ENCODE results near the gene CCL3. TPM values are rescaled to one million over a fixed set of nuclear protein-coding genes. Genes with fewer than 3 reads are reported as not detected.

The CCL3 gene
- total and polyA plus RNA-seq, 2 of the 4 experiments (the other 2 are of a cell fraction), result not detected

DNA sequence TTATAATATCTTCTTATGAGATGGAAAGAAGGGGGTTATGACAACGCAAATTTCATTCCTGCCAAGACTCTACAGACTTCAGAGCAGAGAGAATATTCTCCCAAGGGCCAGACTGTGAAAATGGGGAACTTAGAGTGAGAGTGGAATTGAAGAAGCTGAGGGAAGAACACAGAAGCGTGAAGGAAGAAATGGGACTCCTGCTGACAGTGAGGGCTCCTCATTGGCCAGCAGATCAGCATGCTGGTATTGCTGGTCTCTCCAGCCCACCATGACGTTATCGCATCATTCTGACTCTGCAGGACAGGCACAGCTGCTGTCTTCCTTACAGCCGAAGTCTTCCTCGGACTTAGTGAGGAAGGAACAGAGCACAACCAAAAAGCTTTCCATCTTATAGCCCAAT, 38.0 kb upstream of the CCL3 start:
- no peak overlapping the region for H4K5ac ChIP-seq (ENCODE audit: low read depth, low read length)
- dilution Hi-C loops (cut with HindIII; ENCODE audit: low sequenced_read_pairs, unreplicated experiment) (no loop called here), intact Hi-C loops (cut with micrococcal nuclease) (no loop called here), in situ Hi-C loops (cut with MboI; ENCODE audit: low sequenced_read_pairs) (no loop called here)
- no peak overlapping the region for H3K14ac ChIP-seq (replicated peaks; ENCODE audit: low read depth, low read length)
- no peaks in the 10 kb centered on the region for H3K9me1 ChIP-seq (ENCODE audit: insufficient read depth, low read length)
- ATAC-seq (ENCODE audit: low read depth) (no peak), DNase-seq (no peak)
- no peak overlapping the region for H2AK9ac ChIP-seq (replicated peaks; ENCODE audit: low read depth, low read length, poor library complexity)
- TF ChIP-seq NFE2L2 (IDR thresholded peaks at IDR 0.05; ENCODE audit: low read depth, low read length) (no peak), BHLHE40 (IDR thresholded peaks at IDR 0.05; ENCODE audit: low read depth, low read length) (no peak), MAFK (IDR thresholded peaks at IDR 0.05; ENCODE audit: low read depth, low read length) (no peak), CHD1 (IDR thresholded peaks at IDR 0.05; ENCODE audit: low read depth, low read length) (no peak), RCOR1 (IDR thresholded peaks at IDR 0.05; ENCODE audit: insufficient replicate concordance, low read length) (no peak), RFX5 (IDR thresholded peaks at IDR 0.05; ENCODE audit: low read depth, low read length) (no peak), MAZ (IDR thresholded peaks at IDR 0.05; ENCODE audit: borderline replicate concordance, low read depth, low read length) (no peak), RAD21 (IDR thresholded peaks at IDR 0.05; ENCODE audit: low read length) (no peak), SMC3 (IDR thresholded peaks at IDR 0.05; ENCODE audit: low read depth, low read length) (no peak), FOS (IDR thresholded peaks at IDR 0.05; ENCODE audit: low read depth, low read length) (no peak), POLR2A (IDR thresholded peaks at IDR 0.05; ENCODE audit: low read depth, low read length) (no peak), CEBPB (IDR thresholded peaks at IDR 0.05; ENCODE audit: low read depth, low read length) (no peak), MXI1 (IDR thresholded peaks at IDR 0.05; ENCODE audit: borderline replicate concordance, low read depth, low read length) (no peak)
- TF ChIP-seq, protein P1, sequence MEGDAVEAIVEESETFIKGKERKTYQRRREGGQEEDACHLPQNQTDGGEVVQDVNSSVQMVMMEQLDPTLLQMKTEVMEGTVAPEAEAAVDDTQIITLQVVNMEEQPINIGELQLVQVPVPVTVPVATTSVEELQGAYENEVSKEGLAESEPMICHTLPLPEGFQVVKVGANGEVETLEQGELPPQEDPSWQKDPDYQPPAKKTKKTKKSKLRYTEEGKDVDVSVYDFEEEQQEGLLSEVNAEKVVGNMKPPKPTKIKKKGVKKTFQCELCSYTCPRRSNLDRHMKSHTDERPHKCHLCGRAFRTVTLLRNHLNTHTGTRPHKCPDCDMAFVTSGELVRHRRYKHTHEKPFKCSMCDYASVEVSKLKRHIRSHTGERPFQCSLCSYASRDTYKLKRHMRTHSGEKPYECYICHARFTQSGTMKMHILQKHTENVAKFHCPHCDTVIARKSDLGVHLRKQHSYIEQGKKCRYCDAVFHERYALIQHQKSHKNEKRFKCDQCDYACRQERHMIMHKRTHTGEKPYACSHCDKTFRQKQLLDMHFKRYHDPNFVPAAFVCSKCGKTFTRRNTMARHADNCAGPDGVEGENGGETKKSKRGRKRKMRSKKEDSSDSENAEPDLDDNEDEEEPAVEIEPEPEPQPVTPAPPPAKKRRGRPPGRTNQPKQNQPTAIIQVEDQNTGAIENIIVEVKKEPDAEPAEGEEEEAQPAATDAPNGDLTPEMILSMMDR (conservative IDR thresholded peaks at IDR 0.05; ENCODE audit: low read depth, low read length), result no peak
- TF ChIP-seq, protein P2, sequence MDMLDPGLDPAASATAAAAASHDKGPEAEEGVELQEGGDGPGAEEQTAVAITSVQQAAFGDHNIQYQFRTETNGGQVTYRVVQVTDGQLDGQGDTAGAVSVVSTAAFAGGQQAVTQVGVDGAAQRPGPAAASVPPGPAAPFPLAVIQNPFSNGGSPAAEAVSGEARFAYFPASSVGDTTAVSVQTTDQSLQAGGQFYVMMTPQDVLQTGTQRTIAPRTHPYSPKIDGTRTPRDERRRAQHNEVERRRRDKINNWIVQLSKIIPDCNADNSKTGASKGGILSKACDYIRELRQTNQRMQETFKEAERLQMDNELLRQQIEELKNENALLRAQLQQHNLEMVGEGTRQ (IDR thresholded peaks at IDR 0.05; ENCODE audit: low read depth, low read length), result no peak
- TF ChIP-seq, protein P3, sequence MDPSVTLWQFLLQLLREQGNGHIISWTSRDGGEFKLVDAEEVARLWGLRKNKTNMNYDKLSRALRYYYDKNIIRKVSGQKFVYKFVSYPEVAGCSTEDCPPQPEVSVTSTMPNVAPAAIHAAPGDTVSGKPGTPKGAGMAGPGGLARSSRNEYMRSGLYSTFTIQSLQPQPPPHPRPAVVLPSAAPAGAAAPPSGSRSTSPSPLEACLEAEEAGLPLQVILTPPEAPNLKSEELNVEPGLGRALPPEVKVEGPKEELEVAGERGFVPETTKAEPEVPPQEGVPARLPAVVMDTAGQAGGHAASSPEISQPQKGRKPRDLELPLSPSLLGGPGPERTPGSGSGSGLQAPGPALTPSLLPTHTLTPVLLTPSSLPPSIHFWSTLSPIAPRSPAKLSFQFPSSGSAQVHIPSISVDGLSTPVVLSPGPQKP (IDR thresholded peaks at IDR 0.05; ENCODE audit: borderline replicate concordance, low read depth, low read length), result no peak
- H2BK15ac ChIP-seq (ENCODE audit: low read depth, low read length), result no peak overlapping the region
- H4K20me1 ChIP-seq (ENCODE audit: insufficient read depth, low read length), result no peaks in the 10 kb centered on the region
- CTCF ChIA-PET, result no interaction called here
- H3K4me2 ChIP-seq (ENCODE audit: low read depth, low read length), result no peak overlapping the region
- H3K23ac ChIP-seq (ENCODE audit: low read depth, low read length), result no peak overlapping the region
- H3K79me1 ChIP-seq (ENCODE audit: low read depth in 1 of 2, low read length in 2 of 2), result no peaks in the 10 kb centered on the region
- POLR2A ChIA-PET (ENCODE audit: unreplicated experiment), result no interaction called here
- H3K4me3 ChIP-seq (ENCODE audit: insufficient read depth, low read depth, low read length), result no peak overlapping the region
- no peak overlapping the region for H2AFZ ChIP-seq (replicated peaks; ENCODE audit: low read length, poor library complexity)
- H3K36me3 ChIP-seq (ENCODE audit: control insufficient read depth, insufficient read depth, low read length), result no peaks in the 10 kb centered on the region
- no peaks in the 10 kb centered on the region for H3K4me1 ChIP-seq (ENCODE audit: control insufficient read depth, insufficient read depth, low read length)
- H2BK120ac ChIP-seq (ENCODE audit: low read depth, low read length), result no peak overlapping the region
- no TSS peak for BruUV-seq (replicated peaks)
- no peak overlapping the region for H2AK5ac ChIP-seq (ENCODE audit: low read depth, low read length)
- H2BK5ac ChIP-seq (ENCODE audit: low read depth, low read length, poor library complexity, severe bottlenecking), result no peak overlapping the region
- no peak overlapping the region for H4K8ac ChIP-seq (ENCODE audit: low read depth in 2 of 2, low read length in 2 of 2)
- no peak overlapping the region for H3K9ac ChIP-seq (ENCODE audit: low read depth, low read length)
- H3K56ac ChIP-seq (ENCODE audit: extremely low read depth, insufficient read depth, low read length), result no peak overlapping the region
- H2BK20ac ChIP-seq (ENCODE audit: low read depth, low read length), result no peak overlapping the region
- H3K4ac ChIP-seq (ENCODE audit: low read depth, low read length), result no peak overlapping the region
- no peak overlapping the region for H4K91ac ChIP-seq (ENCODE audit: insufficient read depth, low read depth, low read length)
- H3K27me3 ChIP-seq (ENCODE audit: control insufficient read depth, insufficient read depth, low read length), result no peaks in the 10 kb centered on the region
- no peak overlapping the region for H3K27ac ChIP-seq (ENCODE audit: insufficient read depth, low read length)
- peaks cover 4% of the 10 kb centered on the region; the same call in 1 of the 2 replicates for H3K9me3 ChIP-seq (ENCODE audit: control insufficient read depth, insufficient read depth, low read length)
- 54% methylated on average over 2 of the region's 6 CpGs; no CpG with 5 or more reads in 1 of the 2 experiments for WGBS, 2 experiments (ENCODE audit: extremely low coverage in 2 of 2, insufficient read length in 1 of 2)
- no peak overlapping the region for H3K18ac ChIP-seq (ENCODE audit: low read depth, low read length)
